Epithelial cell of prostate (primary cell): ENCODE data around the gene C2orf42.
A peak's percentile ranks its signal among the peaks of the same experiment; 100 is the strongest.
"Not testable (repeated sequence)": the region's sequence is repeated elsewhere in the genome, so short reads cannot be mapped to it uniquely, and the experiment has no call there.

ENCODE experiments used
- DNase-seq: peaks from one replicate; pipeline ENCODE4 v3.0.0-alpha.2; 2011; ENCODE audit warnings: low read depth, low spot score
- H3K27ac ChIP-seq: fragments of 450-650 bp; 2 replicates; pipeline ENCODE4 v1.5.1; 2017; ENCODE audit warnings: mild to moderate bottlenecking

C2orf42 gene

DNA sequence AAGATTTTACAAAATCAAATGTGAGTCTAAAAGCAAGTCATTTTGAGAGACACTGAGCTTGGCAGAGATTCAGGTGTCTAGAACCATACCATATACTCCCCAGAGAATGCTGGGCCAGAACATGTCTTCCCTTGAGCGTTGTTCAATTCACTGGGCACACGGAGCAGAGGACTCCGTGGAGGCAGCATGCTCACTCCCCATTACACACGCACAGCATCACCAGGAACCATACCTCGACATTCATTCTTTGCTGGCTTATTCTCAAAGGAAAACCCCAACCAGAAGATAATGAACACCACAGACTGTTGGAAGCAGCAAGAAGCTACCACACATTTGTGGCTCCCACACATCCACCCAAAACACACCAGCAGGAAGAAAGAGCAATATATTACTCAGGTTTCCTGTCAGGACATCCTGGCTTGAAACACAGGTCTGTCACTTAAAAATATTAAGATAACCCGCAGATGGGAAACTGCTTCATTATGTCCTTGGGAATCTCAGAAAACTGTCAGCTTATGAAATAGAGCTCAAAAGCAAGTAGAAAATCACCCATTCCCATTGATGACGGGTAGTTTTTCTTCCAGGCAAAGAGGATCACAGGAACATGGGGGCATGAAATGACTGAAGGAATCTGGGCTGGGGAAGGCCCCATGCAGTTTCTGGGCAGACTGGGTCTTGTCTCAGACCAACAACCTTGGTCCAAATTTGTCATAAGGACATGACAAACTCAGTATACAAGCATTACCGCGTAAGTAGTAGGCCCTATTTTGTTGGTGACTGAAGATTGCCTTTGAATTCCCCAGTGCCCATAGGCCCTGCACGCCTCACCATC is 57.1 kb downstream of the C2orf42 start:
- no peak for DNase-seq
- peak overlapping the region; percentile 74 for H3K27ac ChIP-seq

DNA sequence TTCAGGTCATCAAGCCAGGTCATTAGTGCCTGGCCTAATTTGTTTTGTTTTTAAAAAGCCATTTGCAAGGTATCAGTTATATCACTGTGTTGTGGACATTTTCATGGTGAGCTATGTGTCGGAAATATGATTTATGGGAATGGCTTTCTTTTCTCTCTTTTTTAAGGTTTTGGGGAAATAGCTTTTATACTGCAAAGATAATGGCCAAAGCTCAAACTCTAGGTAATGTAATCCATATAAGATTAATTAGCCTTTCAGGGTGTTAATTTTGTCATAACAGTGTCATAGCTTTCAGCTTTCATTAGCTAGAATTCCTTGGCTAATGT is 57.7 kb downstream of the C2orf42 start:
- peak overlapping the region; percentile 74 for H3K27ac ChIP-seq
- no peak for DNase-seq

DNA sequence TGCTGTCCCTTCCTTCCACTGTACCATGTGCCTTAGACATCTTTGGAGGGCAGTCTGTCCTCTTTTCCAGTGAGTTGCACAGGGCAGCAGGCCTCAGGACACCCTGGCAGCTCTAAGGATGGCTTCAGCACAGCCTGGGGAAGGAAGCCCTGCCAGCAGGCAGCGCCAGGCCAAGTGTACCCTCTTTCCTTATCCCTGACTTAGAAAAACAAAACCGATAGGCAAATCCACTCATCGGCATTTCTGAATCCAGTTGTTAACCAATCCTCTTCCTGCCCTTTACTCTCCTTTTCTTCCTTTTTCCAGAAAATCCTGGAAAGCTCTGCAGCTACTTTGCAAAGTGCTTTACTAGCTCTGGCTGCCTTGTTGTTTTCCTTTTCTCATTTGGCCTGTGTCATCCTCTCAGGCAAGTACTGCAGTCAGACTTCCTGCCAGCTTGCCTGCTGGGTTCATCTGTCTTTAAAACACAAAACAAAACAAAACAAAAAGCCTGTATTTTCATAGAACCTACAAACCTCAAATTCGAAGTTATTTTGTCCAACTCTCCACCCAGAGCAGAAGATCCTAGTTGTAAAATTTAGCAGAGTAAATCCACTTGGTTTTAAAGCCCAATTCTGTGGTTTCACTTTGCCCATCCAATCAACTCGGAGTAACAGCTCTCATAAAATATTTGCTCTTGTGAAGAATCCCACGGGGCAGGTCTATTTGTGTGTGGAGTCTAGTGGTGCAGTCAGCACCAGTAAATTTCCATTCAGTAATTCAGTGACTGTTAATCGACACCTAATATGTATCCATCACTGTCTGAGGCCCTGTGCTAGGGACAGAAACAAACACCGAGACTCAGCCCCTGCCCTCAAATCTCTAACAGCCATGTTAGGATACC is 58.3 kb downstream of the C2orf42 start:
- DNase-seq: no peak
- H3K27ac ChIP-seq: peak overlapping the region; percentile 74

DNA sequence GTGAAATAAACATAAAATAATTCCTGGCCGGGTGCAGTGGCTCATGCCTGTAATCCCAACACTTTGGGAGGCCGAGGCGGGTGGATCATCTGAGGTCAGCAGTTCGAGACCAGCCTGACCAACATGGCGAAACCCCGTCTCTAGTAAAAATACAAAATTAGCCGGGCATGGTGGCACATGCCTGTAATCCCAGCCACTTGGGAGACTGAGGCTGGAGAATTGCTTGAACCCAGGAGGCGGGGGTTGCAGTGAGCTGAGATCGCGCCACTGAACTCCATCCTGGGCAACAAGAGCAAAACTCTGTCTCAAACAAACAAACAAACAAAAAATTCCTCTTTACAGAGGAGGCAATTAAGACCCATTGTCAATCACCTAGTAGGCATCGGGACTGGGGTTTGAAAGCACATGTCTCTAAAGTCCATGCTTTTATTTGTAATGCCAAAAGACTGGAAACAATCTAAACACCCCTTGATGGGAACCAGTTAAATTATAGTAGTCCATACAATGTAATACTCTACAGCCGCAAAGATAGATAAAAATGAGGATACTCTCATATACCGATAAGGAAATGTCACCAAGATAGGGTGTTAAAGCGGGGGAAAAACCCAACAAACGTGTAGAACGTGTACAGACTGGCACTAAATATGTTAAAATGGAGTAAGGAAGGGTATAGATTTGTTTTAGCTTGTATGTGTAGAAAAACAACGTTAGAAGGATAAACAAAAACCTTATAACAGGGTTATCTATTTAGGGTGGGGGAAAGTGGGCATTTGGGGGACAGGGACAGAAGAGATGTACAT is 59.3 kb downstream of the C2orf42 start:
- not testable (repeated sequence) for DNase-seq
- H3K27ac ChIP-seq: peak overlapping the region; percentile 74

DNA sequence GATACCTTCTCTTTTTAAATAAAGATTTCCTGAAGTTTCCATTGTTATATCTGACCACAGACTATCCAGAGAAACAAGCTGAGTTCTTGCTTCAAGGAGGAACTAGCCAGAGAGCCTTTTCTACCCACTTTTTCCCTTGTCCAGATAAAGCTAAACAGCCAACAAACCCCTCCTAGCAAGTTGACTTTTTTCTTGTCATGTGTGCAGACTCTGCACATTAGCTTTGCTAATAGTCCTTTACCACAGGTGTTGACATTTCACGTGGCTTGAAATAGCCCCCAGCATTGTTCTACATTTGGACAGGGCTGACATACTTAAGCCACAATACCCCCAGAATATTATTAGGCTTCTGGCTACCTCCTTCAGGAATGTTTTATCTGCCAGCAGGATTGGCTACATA is 62.8 kb downstream of the C2orf42 start:
- H3K27ac ChIP-seq: no peak overlapping the region
- no peak for DNase-seq

DNA sequence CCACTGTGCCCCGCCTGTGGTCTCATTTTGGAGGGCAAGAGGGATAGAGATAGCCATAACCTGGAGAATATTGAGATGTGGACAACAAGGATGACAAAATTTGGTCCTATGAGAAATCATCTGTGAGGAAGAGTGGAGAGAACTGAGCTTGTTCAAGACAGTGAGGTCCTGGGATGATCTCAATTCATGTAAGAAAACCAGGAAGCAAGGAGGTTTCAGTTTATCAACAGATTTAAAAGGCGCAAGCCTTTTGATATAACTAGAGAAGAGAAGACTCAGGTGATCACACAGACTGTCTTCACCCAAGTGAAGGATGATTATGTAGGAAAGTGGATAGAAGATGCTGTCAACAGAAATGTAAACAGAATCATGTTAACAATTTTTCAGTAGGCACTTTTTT is 64.4 kb downstream of the C2orf42 start:
- H3K27ac ChIP-seq: no peak overlapping the region
- no peak for DNase-seq

DNA sequence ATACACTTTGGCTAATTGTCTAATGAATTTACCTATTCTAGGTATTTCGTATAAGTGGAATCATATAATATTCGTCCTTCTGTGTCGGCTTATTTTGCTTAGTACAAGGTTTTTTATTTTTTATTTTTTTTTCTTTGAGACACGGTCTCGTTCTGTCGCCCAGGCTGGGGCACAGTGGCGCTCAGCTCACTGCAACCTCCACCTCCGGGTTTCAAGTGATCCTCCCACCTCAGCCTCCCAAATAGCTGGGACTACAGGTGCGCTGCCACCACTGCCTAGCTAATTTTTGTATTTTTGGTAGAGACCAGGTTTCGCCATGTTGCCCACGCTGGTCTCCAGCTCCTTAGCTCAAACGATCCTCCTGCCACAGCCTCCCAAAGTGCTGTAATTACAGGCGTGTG is 65.3 kb downstream of the C2orf42 start:
- H3K27ac ChIP-seq: peak overlapping the region; percentile 82

DNA sequence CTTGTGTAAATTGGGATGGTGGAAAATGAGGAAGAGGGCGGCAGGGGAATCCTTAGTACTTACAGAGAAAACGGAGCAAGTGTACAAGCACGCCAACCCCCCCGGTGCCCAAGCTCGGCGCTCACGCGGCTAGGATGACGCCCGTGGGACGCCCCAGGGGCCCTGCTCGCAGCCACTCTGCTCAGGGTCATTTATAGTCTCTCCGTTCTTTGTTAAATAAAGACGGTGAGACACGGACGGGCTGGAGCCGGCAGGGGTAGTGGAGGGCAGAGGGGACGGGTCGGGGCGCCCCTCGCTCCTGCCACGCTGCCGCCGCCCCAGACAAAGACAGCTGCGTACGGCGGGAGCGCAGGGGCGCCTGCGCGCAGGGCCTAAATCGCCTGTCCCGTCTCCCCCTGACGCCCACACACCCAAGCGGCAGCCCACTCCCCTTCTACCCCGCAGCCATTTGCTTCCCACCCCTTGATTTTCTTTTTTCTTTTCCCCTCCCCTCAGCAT is 65.8 kb downstream of the C2orf42 start:
- DNase-seq: no peak

More for the DNA sequence above, 65.3 kb downstream of the C2orf42 start:
- DNase-seq: no peak

DNA sequence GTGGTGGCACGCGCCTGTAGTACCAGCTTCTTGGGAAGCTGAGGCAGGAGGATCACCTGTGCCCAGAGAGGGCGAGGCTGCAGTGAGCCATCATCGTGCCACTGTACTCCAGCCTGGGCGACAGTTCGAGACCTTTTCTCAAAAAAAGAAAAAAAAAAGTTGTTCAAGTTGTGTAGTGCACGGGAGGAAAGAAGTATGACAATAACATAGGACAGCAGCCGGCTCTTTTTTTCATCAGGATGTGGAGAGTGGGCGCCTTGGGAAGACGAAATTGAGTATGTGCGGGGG is 67.0 kb downstream of the C2orf42 start:
- H3K27ac ChIP-seq: peak overlapping the region; percentile 82
- no peak for DNase-seq

More for the DNA sequence above, 65.8 kb downstream of the C2orf42 start:
- H3K27ac ChIP-seq: peak overlapping the region; percentile 82

DNA sequence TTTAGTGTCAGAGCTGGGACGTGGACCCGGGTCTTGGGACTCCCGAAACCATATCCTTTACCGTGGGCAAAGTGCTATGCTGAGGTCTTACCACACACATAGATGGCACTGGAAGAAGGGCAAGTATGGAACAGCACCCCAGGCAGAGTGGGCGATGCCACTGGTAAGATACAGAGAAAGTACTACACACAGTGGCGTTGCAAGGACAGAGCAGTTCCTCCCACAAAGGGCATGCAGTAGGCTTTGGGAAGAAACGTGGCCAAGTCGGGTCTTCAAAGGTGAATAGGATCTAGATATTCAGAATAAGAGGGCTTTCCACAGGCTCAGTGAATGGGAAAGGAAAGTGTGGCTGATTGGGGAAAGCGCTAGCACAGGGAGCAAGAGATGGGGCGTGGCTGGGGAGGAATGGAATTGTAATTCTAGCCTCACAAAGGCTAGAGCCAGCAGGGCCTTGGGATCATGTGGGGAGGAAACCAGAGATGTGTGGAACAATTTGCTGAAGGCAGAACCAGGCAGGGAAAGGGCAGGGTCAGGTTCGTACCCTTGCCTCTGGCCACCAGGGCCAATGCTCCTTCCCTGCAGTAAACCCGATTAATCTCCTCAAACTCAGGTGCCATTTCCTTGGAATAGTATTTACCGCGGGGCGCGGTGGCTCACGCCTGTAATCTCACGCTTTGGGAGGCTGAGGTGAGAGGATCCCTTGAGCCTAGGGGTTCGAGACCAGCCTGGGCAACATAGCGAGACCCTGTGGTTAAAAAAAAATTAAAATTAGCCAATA is 67.6 kb downstream of the C2orf42 start:
- no peak for DNase-seq
- peak overlapping the region; percentile 82 for H3K27ac ChIP-seq

DNA sequence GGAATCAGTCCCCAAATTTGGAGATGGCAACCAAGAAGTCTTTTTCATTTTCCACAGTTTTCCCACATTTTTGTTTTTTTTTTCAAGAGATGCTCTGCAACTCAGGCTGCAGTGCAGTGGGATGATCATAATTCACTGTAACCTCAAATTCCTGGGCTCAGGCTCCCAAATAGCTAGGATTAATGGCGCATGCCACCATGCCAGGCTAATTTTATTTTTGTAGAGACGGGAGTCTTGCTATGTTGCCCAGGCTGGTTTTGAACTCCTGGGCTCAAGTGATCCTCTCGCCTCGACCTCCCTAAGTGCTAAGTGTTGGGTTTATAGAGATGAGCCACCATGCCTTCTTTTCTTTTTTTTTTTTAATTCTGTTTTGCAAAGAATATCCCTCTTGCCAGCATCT is 68.3 kb downstream of the C2orf42 start:
- H3K27ac ChIP-seq: no peak overlapping the region
- DNase-seq: no peak

DNA sequence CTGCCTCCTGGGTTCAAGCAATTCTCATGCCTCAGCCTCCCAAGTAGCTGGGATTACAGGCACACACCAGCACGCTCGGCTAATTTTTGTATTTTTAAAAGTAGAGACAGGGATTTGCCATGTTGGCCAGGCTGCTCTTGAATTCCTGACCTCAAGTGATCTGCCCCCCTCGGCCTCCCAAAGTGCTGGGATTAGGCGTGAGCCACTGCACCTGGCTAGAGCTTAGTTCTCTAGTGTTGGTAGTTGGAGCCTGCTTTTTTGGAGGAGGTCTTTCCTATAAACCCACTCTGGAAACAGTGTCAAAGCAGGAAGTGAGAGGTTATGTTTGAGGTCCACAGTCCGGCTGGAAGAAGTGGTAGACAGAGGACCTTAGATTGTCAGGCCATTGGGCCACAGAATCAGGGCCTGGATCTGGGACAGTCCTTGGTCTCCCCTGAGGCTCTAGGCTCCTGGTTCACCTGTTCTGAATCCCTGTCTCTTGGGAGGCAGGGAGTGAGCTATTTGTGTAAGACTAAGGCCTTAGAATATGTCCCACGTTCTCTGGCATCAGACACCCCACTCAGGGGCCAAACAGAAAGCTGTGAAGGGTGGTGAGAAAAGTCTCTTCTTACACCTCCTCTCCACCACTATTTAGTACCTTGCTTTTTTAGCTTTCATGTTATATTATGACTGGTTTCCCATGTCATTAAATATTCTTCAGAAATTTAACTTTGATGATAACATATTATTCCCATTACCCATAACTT is 69.0 kb downstream of the C2orf42 start:
- H3K27ac ChIP-seq: no peak overlapping the region
- no peak for DNase-seq

DNA sequence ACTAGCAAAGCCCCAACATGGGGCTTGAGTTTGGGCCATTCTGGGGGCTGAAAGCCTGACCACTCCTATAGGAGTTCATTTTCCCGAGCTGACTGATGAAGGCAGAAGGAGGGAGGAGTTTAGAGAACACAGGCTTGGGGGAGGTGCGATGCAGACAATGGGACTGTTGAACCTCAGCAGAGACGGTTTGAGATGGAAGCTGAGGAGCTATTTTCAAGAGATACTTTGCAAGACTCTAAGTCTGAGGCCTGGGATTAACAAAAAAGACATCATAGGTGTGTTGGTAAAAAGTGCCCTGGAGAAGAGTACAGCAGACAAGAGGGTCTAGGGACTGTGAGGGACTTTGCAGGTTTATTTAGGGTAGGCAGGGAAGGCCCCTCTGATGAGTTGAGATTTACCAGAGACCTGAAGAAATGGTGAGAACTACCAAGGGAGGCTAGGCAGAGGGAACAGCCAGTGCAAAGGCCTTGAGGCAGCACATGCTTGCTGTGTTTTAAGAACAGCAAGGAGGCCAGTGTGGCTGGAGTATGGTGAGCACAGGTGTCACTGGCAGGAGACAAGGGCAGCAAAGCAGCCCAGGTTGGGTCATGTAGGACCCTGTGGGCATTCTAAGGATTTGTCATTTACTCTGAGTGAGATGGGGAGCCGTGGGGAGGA is 71.9 kb downstream of the C2orf42 start:
- no peak for DNase-seq
- H3K27ac ChIP-seq: no peak overlapping the region

DNA sequence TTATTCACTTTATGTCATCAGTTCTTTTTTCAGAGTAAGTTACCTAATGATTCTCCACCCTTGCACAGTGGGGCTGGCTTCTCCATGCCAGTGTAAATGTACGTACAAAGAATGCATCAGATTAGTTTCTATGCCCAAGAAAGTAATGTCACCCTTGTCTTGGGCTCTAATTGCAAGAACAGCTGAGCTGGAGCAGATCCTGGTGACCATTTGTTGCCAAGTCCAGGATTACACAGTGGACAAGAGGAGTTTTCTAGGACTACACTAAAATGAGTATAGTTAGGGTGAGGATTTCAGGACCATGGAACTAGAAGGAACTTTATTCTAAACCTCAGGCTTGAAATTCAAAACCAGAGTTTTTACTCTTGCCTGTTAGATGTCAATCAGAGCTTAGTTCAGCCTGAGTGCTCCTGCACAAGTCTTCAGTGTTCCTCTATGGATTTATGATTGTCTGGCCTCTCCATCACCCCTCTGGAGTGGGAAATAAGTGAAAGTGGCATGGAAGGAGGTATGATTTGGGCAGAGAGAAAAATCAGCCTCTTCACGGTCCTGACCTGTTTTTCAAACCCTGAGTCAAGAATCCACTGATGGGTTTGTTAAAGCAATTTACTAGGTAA is 73.8 kb downstream of the C2orf42 start:
- H3K27ac ChIP-seq: no peak overlapping the region
- DNase-seq: no peak

DNA sequence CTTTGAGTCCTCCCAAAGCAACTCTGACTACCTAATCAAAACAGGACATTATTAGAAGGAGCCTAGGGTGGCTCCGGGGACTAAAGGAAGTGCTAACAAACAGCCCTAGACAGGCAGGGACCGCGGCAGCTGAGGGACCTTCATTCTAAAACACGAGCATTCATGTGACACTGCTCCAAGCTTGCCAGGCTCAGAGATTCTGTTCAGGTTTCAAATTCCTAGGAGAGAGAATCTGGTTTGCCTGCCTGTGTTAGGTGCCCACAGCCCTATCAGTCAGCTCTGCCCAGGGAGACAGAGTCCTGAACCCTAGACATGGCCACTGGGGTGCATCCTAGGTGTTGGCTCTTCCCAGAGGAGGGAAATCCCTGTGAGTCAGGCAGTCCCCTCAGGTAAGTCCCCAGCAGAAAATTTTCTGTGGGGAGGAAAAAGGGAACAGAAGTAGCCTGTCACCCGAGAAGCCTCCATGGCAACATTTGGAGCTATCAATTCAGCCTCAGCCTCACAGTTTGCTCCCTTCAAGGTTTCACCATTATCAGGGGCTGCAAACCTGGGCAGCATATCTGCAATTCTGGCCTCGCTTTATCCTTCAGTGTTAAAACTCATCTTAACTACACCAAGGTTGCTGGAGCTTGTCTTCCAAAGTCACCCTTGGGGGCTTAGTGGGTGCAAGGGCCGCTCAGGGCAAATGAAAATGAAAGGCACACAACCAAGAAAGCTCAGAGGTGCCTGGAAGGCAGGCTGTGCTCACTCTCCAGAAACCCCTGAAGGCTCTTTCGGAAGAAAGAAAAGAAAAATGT is 75.0 kb downstream of the C2orf42 start:
- no peak for DNase-seq
- H3K27ac ChIP-seq: no peak overlapping the region

DNA sequence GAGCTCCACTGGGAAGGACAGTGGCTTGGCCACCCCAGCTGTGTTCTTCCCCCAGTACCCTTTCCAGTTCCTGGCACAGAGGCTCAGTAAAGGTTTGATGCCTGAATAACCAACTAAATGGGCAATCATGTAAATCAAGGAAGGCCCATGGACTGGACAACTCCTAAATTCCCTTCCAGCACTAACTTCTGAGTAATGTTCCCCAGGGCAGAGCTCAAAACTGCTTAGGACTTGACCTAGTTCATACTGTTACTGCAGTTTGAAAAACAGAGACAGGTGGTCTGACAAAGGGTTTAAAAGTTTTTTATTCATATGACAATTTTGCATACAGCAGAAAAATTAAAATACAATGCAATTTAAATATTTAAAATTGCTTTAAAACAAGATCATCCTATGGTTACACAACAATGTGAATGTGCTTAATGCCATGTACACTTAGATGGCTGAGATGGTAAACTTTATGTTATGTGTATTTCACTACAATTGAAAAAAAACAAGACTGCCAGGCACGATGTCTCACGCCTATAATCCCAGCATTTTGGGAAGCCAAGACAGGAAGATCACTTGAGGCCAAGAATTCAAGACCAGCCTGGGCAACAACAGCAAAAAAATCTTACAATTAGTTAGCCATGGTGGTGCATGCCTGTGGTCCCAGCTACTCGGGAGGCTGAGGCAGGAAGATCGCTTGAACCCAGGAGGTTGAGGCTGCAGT is 77.3 kb downstream of the C2orf42 start:
- no peak for DNase-seq
- H3K27ac ChIP-seq: no peak overlapping the region
